Activated CD4-positive, alpha-beta T cell treated with anti-CD3 and anti-CD28 coated beads, Interleukin-2, Interleukin-6, amounts not matched to agents 100 ng/mL and 50 ng/mL, durations not matched to agents 16 hours and 8 hours (primary cell): ENCODE data around the gene BMP8B.

Experiments used
- DNase-seq: peaks from one replicate; pipeline ENCODE4 v3.0.0-alpha.2; 2020

Gene BMP8B

GRCh38 chr1:39717809-39718208 is 70.9 kb downstream of the BMP8B start:
- no peak for DNase-seq

GRCh38 chr1:39713557-39713956 is 75.1 kb downstream of the BMP8B start:
- no peak for DNase-seq

GRCh38 chr1:39711966-39712340 is 76.7 kb downstream of the BMP8B start:
- no peak for DNase-seq

GRCh38 chr1:39711104-39711965 is 77.3 kb downstream of the BMP8B start:
- DNase-seq: no peak

- no peak for DNase-seq
These were observed 81.2 kb downstream of the BMP8B start for GRCh38 chr1:39707506-39707905.
